Measurements from ENCODE around the gene ANTXRL.
A peak's percentile ranks its signal among the peaks of the same experiment; 100 is the strongest.
"Not testable (repeated sequence)": the region's sequence is repeated elsewhere in the genome, so short reads cannot be mapped to it uniquely, and the experiment has no call there.

The ANTXRL gene

GRCh38 chr10:46296641-46297141 is 9.9 kb downstream of the ANTXRL start:
- no peak for DNase-seq

DNA sequence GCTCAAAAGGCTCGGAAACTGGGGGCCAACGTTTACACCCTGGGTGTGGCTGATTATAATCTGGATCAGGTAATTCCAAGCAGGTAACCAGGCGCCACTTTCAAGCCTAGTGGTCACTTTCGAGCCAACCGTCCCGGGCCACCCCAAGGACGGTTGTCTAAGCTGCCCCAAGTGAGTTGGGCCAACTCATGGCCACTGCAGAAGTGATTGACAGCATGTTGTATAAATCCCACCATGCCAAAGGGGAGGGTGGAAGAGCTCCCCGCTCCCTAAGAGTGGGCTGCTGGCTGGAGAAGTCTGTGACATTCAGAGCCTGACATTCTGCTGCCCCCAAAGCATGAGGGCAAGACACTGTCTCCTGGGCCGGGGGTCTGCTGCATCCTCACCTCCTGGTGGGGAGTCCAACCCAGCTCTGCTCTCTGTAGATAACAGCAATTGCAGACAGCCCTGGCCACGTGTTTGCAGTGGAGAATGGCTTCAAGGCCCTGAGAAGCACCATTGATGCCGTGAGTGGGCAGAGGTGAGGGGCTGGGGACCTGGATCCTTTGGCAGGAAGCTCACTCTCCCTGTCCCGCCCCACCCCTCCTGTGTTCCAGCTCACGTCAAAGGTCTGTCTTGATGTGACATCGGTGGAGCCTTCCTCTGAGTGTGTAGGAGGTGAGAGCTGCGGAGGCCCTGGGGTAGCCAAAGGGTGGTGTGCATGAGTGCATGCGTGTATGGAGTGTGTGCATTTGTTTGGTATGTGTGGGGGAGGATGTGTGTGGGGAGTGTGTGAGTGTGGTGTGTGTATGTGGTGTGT is 10.8 kb downstream of the ANTXRL start:
- DNase-seq, result peak; percentile 6

DNA sequence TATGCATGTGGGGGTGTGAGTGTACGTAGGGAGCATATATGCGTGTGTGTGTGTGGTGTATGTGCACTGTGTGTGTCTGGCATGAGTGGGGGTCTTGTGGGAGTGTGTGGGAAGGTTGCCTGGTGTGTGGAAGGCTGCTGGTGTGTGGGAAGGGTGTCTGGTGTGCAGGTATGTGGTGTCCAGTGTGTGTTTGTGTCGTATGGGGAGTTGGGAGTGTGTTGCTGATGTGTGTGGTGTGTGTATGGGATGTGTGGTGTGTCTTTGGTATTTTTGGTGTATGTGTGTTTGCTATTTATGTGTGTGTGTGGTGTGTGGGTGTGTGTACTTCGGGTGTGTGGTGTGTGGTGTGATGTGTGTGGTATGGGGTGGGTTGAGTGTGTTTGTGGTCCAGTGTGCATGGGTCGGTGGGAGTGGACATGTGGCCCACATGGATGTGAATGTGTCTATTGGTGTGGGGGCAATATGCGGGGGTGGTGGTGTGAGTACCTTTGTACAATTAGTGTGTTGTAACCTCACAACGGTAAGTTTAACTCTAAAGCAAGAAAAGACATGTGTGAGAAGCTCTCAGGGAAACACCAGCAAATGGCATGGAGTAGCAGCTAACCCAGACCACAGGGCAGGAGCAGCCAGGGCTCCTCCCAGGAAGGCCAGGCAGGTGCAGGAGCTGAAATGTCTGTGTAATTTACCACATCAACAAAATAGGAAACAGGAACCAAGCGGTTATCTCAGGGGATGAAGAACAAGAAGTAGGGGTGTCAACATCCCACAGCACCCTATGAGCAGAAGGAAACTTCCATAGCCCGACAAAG is 11.9 kb downstream of the ANTXRL start:
- DNase-seq, result no peak

- DNase-seq, result no peak
Observed at GRCh38 chr10:46299286-46299535, 12.4 kb downstream of the ANTXRL start.

DNA sequence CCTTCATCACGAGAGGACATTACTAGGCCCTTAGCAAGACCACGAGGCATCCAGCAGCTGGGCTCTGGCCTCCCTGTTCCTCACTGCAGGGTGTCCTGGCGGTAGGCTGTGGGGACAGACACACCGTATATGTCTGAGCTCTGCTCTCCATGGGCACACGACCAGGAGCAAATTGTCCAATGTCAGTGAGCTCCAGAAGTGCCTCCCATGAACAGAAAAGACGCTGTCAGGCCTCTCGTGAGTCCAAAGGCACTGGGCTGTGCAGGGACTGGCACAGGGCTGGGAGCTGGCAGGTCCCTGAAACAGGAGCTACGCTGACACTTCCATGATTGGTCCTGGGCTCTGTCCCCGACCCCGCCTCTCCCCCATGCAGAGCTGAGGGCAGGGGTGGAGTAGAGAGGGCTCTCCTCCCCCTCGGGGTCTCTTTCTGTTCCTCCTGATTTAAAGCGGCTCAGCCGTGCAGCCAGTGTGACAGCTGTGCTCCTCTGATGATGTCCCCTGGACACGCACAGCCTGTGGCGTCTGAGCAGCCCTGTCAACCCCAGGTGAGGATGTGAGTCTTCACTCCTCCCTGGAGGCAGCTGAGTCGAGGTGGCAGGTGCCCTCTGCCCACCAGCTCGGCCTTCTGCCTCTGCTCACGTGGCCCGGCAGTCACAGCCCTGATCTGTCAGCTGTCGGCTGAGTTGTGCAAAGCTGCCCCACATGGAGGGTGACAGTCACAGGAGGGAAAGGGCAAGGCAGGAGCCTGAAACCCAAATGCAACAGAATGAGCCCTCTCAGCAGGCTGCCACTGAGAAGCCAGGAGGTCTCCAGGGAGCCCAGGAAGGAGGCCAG is 13.0 kb downstream of the ANTXRL start:
- DNase-seq, result peak; percentile 5

- DNase-seq, result not testable (repeated sequence)
Observed at GRCh38 chr10:46300370-46300711, 13.5 kb downstream of the ANTXRL start.

- DNase-seq, result no peak
Observed at GRCh38 chr10:46301056-46301645, 14.4 kb downstream of the ANTXRL start.

DNA sequence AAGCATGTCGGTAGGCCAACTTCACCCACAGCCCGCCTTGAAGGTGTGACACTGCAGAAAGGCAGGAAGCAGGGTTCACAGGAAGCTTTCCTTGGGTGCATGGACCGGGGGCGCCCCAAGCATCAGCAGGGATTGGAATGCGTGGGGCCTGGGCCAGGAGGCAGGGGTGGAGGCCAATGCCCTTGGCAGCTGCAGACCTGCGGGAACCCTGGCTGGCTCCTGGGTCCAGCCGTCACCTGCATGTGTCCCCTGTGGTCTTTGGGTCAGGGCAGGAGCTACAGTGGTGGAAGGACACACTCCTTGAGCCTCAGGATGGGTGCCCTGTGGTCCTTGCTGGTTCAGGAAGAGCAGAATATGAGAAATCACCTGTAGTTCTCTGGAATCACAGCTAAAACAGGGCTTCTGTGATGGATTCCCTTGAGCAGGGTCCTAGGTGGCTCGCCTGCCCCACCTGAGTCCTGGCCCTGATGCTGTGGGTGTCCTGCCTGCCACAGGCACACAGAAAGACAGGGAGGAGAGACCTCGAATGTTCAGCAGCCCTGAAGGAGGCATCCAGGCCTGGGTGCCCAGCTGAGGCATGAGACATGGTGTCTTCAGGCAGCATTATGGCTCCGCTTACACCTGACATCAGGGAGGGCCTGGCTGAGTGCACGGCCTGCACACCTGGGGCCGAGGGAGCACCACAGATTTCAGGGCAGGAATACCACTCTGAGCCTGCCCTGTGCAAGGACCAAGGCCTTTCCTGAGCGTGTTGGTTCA is 15.1 kb downstream of the ANTXRL start:
- DNase-seq, result no peak

DNA sequence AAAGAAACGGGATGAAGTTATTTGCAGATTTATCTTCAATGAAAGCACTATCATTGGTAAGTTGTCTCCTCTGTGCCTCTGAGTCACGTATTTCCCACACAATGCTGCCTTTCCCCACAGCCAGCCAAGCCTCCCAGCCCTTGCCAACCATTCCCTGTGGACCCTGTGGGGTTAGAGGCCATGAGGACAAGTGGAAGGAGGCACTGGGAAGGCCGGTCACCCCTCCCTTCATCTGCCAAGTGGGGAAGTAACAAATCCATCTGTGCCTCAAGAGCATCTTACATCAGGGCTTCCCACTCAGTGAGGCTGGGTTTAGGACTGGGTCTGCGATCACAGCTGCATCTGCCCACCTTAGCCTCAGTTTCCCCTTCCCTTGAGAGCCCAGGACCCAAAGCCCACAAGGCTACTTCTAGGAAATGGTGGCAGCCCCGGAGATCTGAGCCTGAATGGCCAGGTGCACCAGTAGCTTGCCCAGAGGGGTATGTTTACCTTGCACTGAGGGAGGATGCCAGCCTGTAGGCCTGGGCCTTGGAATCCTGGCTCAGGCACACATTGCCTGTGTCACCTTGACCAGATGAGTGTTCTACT is 16.1 kb downstream of the ANTXRL start:
- not testable (repeated sequence) for DNase-seq

DNA sequence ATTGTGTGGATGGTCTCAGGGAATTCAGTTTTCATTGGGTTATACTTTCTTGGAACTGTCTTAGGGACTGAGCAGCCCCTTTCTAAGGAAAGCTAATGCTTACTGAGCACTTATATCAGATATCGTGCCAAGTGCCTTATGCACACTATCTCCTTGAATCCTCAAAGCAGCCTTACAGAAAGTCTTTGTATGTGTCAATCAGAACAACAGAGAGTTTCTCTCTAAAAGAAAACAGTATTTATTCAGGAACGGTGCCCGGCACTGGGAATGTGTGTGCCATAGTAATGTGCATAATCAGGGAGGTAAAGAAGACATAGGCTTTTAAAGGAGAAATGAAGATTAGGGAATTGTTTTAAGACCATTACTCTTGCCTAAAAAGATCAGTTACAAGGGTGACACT is 17.3 kb downstream of the ANTXRL start:
- DNase-seq, result no peak

DNA sequence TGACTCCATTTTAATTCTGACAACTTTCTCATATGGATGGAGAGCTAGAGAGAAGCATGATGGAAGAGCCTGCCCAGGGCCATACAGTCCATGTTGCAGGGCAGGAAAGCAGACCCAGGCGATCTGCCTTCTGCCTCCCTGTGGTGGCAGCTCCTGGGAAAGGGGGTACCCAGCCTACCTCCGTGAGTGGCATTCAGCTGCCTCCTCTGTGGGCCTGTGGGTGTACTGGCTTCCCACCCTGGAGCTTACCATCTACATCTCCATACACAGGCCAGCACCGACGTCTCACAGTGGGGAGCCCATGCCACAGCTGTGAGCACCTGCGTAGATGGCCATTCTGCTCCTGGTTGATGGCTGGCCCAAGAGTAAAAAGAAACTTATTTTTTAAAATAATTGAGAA is 17.9 kb downstream of the ANTXRL start:
- not testable (repeated sequence) for DNase-seq

DNA sequence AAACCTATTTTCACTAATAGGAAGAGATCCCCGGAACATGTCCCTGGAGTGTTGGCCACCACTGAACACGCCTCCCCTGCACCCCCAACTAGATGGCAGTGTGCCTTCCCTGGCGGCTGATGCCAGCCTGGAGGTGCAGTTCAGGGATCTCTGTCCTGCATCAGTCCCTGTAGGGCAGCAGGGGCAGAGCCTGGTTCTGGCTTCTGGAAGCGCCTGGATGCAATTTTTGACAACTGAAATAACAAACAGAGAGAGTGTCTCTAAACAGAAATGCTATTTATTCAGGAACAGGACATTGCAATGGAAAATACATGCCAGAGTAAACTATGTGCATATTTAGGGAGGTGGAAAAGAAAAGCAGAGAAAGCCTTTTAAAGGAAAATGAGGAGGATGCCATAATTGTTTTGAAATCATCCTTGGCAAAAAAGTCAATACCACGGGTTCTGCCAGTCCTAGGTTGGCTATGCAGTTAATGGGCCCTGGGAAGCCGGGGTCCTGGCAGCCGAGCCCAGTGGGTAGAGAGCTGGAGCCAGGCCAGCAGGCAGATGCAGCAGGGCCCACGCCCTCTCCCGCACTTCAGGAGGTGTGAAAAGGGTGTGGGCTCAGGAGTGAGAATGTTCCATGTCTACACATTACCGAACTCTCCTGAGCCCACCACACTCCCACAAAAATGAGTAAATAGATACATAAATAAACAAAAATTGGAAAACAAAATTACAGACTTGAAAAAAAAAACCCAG is 18.5 kb downstream of the ANTXRL start:
- peak; percentile 4 for DNase-seq

- DNase-seq, result no peak
Observed at GRCh38 chr10:46305986-46306385, 19.2 kb downstream of the ANTXRL start.

GRCh38 chr10:46306516-46307184 is 19.9 kb downstream of the ANTXRL start:
- DNase-seq, result no peak

DNA sequence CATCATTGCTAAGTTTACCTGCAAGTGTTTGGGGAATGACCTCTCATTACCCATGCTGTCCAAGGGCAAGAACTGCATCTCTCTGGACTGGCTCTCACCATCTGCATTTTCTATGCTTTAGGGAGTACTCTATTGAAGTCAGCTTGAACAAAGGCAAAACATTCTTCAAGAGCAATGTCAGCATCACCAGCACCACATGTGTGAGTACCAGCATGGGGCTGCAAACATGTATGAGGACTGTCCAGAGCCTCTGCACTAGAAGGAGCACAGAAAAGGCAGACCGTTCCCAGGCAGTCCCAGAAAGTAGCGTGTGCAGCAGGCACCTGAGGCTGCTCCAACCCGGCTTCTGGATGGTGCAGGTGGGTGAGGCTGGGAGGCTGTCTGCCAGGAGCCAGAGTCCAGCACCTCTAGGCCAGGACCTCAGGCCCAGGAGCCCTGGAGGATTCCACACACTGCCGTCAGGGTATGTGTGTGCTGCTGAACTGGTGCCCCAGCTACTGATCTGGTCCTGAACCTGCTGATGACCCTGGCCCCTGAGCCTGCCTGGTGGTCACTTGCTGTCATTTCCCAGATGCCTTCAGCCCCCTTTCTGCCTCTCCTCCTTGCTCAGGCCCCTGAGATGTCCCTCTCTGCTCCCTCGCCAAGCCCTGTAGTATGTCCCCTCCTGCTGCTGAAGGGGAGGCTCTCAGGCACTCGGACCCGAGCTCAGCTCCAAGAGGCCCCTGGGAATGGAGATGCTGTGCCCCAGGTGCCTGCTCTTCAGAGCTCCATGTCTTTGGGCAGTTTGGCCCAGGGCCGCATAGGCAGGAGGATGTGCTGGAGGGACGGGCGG is 20.7 kb downstream of the ANTXRL start:
- DNase-seq, result no peak

DNA sequence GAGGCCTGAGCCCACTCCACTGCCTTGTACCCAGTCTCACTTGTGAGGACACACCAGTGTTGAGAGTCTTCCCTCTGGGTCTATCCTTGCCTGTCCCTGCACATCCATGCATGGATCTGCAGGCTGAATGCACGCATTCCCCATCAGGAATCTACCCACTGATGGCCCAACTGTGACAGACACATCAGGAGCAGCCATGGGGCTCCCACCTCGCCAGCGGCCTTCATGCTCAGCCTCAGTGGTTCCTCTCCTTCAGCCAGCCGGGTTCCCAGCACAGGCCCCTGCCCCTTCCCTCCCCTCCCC is 21.3 kb downstream of the ANTXRL start:
- DNase-seq, result no peak

- DNase-seq, result no peak
Observed at GRCh38 chr10:46308666-46309450, 22.1 kb downstream of the ANTXRL start.

- DNase-seq, result no peak
Observed at GRCh38 chr10:46309511-46310142, 22.8 kb downstream of the ANTXRL start.

DNA sequence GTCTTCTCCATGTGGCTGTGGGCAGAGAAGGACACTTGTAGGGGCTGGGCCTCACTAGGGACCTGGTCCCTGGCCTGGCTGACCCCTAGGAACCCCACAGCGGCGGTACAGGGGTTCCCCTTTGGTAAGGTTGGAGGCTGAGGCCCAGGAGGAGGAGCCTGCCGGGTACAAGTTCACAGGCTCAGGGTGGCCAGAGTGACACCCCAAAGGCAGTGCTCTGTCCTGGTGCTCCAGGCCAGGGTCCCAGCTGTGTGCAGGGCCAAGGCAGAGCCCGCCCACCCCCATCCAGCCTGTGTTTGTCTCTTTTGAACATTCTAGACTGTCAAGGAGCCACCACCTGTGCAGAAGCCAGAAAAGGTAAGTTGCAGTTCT is 23.3 kb downstream of the ANTXRL start:
- no peak for DNase-seq

All from activated CD4-positive, alpha-beta T cell treated with anti-CD3 and anti-CD28 coated beads for 1 hour (primary cell).